K562 (cell line): ENCODE measurements around the gene LPIN1. TPM values are rescaled to one million over a fixed set of nuclear protein-coding genes. Genes with fewer than 3 reads are reported as not detected.
A peak's percentile ranks its signal among the peaks of the same experiment; 100 is the strongest.

Experiments used
- ATAC-seq: fragments of 200-7000 bp; cut with Tn5 transposase; 3 replicates; pipeline ENCODE4 v1.9.1; 2020; ENCODE audit warnings: moderate library complexity
- BruUV-seq: library from RNA; stranded (reverse); fragments of 400-500 nt; replicated peaks from 2 replicates; lab custom pipeline; 2021; lab: Mats Ljungman, UMichigan
- CTCF ChIA-PET: fragments of 300-600 bp; formaldehyde crosslinking; extraction: SDS; loops from one replicate; lab custom pipeline; 2021; ENCODE audit warnings: low intra/inter-chr PET ratio; lab: Yijun Ruan, JAX
- POLR2A ChIA-PET: fragments of 300-600, 350-650 bp; sonication (Branson Sonifier 250); formaldehyde crosslinking; extraction: SDS; loops from one replicate; lab custom pipeline; 2021; ENCODE audit warnings: antibody characterized with exemption, inconsistent platforms; lab: Yijun Ruan, JAX
- DNase-seq, 4 experiments: peaks; one replicate each; pipeline versions ENCODE4 v3.0.0 to v3.0.0-alpha.2; 2011 to 2018; ENCODE audit warnings: low spot score in 3 of 4, mixed read lengths in 3 of 4; ENCODE audit errors: extremely low read depth in 1 of 4
- FAIRE-seq: peaks from 2 replicates; lab custom pipeline; 2011; peaks lifted over from hg19 to GRCh38; lab: Jason Lieb, UNC
- H2AFZ ChIP-seq: 2 replicates; pipeline ENCODE4 v1.6.0; 2011; ENCODE audit warnings: low read depth, low read length, control low read depth, inconsistent platforms
- H3K27ac ChIP-seq: fragments of 200-600 bp; 3 replicates; pipeline ENCODE4 v1.8.0; 2011; ENCODE audit warnings: low read depth, mild to moderate bottlenecking, control low read depth, inconsistent platforms, low read length, moderate library complexity, mixed read lengths; ENCODE audit errors: extremely low read depth
- H3K27me3 ChIP-seq, 2 experiments: fragments of 300-600 bp in 1 of 2; 2 replicates in 1 of 2; 3 replicates in 1 of 2; pipeline versions ENCODE4 v1.6.0 to v1.8.0; 2011; ENCODE audit warnings: inconsistent platforms in 2 of 2, low read length in 2 of 2, mild to moderate bottlenecking in 1 of 2, mixed read lengths in 1 of 2, moderate library complexity in 1 of 2; ENCODE audit not compliant: control insufficient read depth in 2 of 2, insufficient read depth in 2 of 2
- H3K36me3 ChIP-seq: fragments of 300-600 bp; 3 replicates; pipeline ENCODE4 v1.8.0; 2011; ENCODE audit warnings: mild to moderate bottlenecking, low read length, inconsistent platforms; ENCODE audit not compliant: control insufficient read depth, insufficient read depth
- H3K4me1 ChIP-seq, 2 experiments: fragments of 200-600 bp in 1 of 2; replicated peaks in 1 of 2; 2 replicates in 1 of 2; 3 replicates in 1 of 2; pipeline versions ENCODE4 v1.5.1 to v1.8.0; 2011; ENCODE audit warnings: inconsistent platforms in 2 of 2, low read length in 2 of 2, mild to moderate bottlenecking in 1 of 2, mixed read lengths in 1 of 2, moderate library complexity in 1 of 2; ENCODE audit not compliant: control insufficient read depth in 2 of 2, insufficient read depth in 2 of 2
- H3K4me2 ChIP-seq: 2 replicates; pipeline ENCODE4 v1.6.1; 2011; ENCODE audit warnings: low read length, control low read depth, inconsistent platforms, mixed read lengths; ENCODE audit not compliant: insufficient read depth
- H3K4me3 ChIP-seq: fragments of 200-600 bp; sonication (generic), shearing (Covaris generic); 2 replicates; pipeline ENCODE4 v1.5.1; 2016; ENCODE audit warnings: control low read depth, inconsistent platforms
- H3K79me2 ChIP-seq: fragments of 200-600 bp; 3 replicates; pipeline ENCODE4 v1.8.0; 2011; ENCODE audit warnings: low read length, inconsistent platforms; ENCODE audit not compliant: control insufficient read depth, insufficient read depth
- H3K9ac ChIP-seq, 2 experiments: 2 replicates each; pipeline versions ENCODE4 v1.6.0 to v1.6.1; 2011; ENCODE audit warnings: low read depth in 2 of 2, low read length in 2 of 2, control low read depth in 1 of 2, inconsistent platforms in 1 of 2, mild to moderate bottlenecking in 1 of 2, mixed read lengths in 1 of 2; ENCODE audit not compliant: insufficient read depth in 1 of 2
- H3K9me1 ChIP-seq: one replicate; pipeline ENCODE4 v1.6.0; 2011; ENCODE audit warnings: inconsistent platforms, mild to moderate bottlenecking, low read length, moderate library complexity; ENCODE audit not compliant: control insufficient read depth, insufficient read depth
- H3K9me3 ChIP-seq: replicated peaks from 2 replicates; pipeline ENCODE4 v1.5.1; 2011; ENCODE audit warnings: low read depth, low read length, inconsistent platforms; ENCODE audit not compliant: control insufficient read depth, insufficient read depth
- H4K20me1 ChIP-seq: replicated peaks from 2 replicates; pipeline ENCODE4 v1.6.1; 2011; ENCODE audit warnings: low read length, inconsistent platforms, mixed read lengths; ENCODE audit not compliant: control insufficient read depth, insufficient read depth
- ARID1B ChIP-seq: fragments of 450-650 bp; IDR thresholded peaks from 2 replicates; pipeline ENCODE4 v1.6.1; 2016; ENCODE audit warnings: antibody characterized with exemption, mild to moderate bottlenecking, inconsistent platforms
- GTF2E2 ChIP-seq: fragments of 200-800 bp; sonication (Bioruptor generic); IDR thresholded peaks from 2 replicates; pipeline ENCODE4 v1.6.1; 2016; ENCODE audit warnings: missing genetic modification characterization, missing compliant biosample characterization
- GTF3C2 ChIP-seq: IDR thresholded peaks from 3 replicates; pipeline ENCODE4 v1.6.1; 2011; ENCODE audit warnings: borderline replicate concordance, mild to moderate bottlenecking, moderate library complexity; ENCODE audit not compliant: insufficient read length; ENCODE audit errors: extremely low read depth
- JUND ChIP-seq, 2 experiments: IDR thresholded peaks; 2 replicates in 1 of 2; 3 replicates in 1 of 2; pipeline ENCODE4 v1.6.1; 2011; ENCODE audit warnings: borderline replicate concordance in 2 of 2, low read depth in 2 of 2, low read length in 2 of 2, improper control_type of control experiment in 1 of 2, missing biosample characterization in 1 of 2, missing genetic modification characterization in 1 of 2, missing genetic modification reagents in 1 of 2
- RBM14 ChIP-seq: fragments of 200-400 bp; formaldehyde crosslinking; IDR thresholded peaks from 2 replicates; pipeline ENCODE4 v1.6.1; 2018; ENCODE audit warnings: low read depth, mild to moderate bottlenecking, low read length, moderate library complexity, borderline replicate concordance; ENCODE audit not compliant: insufficient read depth
- TAL1 ChIP-seq: fragments of 450-650 bp; IDR thresholded peaks from 2 replicates; pipeline ENCODE4 v1.6.1; 2016; ENCODE audit warnings: mild to moderate bottlenecking
- ZHX1 ChIP-seq: fragments of 150-350 bp; conservative IDR thresholded peaks from 2 replicates; pipeline ENCODE4 v1.6.1; 2014; ENCODE audit warnings: low read length
- ZNF589 ChIP-seq: fragments of 200-800 bp; sonication (Bioruptor generic); IDR thresholded peaks from 2 replicates; pipeline ENCODE4 v1.6.1; 2016; ENCODE audit warnings: low read depth, missing genetic modification characterization, missing compliant biosample characterization
- ZNF592 ChIP-seq: fragments of 450-650 bp; IDR thresholded peaks from 2 replicates; pipeline ENCODE4 v1.6.1; 2017; ENCODE audit warnings: antibody characterized with exemption, mild to moderate bottlenecking
- ZNF644 ChIP-seq: fragments of 200-800 bp; sonication (Bioruptor generic); IDR thresholded peaks from 2 replicates; pipeline ENCODE4 v1.6.1; 2016; ENCODE audit warnings: low read depth, missing genetic modification characterization, missing compliant biosample characterization
- WGBS: fragments of 100-300 bp; shearing (Covaris generic); methylation state at CpG from one replicate; pipeline ENCODE4 v1.1.6; 2016; ENCODE audit warnings: low coverage, mixed read lengths; ENCODE audit not compliant: insufficient coverage; ENCODE audit errors: missing lambda C conversion rate; 5-methylcytosine and 5-hydroxymethylcytosine counted together
- in situ Hi-C: fragments of 300-500 bp; cut with MboI; formaldehyde crosslinking; loops from 4 replicates; pipeline ENCODE4 v1.15.0; 2018; ENCODE audit warnings: inconsistent platforms, mixed read lengths
- intact Hi-C: fragments of 100-400 bp; cut with micrococcal nuclease; formaldehyde crosslinking; loops from 2 replicates; pipeline ENCODE4 v1.14.2; 2022
- polyA plus RNA-seq, 8 experiments: library from polyadenylated mRNA; depleted of rRNA in 4 of 8; stranded (reverse) in 5 of 8; unstranded in 3 of 8; fragments of >200 nt; fragmentation: Nextera tagmentation in 2 of 8; fragmentation: Illumina TruSeq in 1 of 8; extraction: Ambion mirVana in 2 of 8; extraction: Trizol in 1 of 8; gene quantifications; 2 replicates each; pipeline versions ENCODE4 v1.2.1 to v1.2.3, GENCODE V29; 2011 to 2014; ENCODE audit warnings: inconsistent platforms in 1 of 8, missing spikeins in 1 of 8
- total RNA-seq, 7 experiments: library from RNA; depleted of rRNA in 6 of 7; stranded (reverse); fragments of >200 nt in 6 of 7; fragmentation: Illumina TruSeq in 2 of 7; extraction: Trizol in 2 of 7; gene quantifications; 2 replicates each; pipeline versions ENCODE4 v1.2.1 to v1.2.3, GENCODE V29; 2011 to 2021; ENCODE audit warnings: low replicate concordance in 1 of 7

Gene LPIN1
- total and polyA plus RNA-seq, 9 of the 15 experiments (the other 6 are each of a cell fraction or from before 2014, with no cell fraction given): 9.2 to 84.0 (median 27.8) TPM

- TF ChIP-seq RBM14 (no peak), JUND (IDR thresholded peaks at IDR 0.05; ENCODE audit: borderline replicate concordance, low read depth, low read length) (no peak), JUND (tag; IDR thresholded peaks at IDR 0.05; ENCODE audit: borderline replicate concordance, low read depth, low read length) (peak; percentile 32; the same call in 1 of the 3 replicates), ZNF589 (CRISPR knock-in tag) (0 out of 2 replicates have a peak, but pooled peaks have one; percentile 18)
Observed at GRCh38 chr2:11856095-11856494, 109.7 kb downstream of the LPIN1 start (continued).

- H3K9me1 ChIP-seq: no peaks in the 10 kb centered on the region
- ATAC-seq (no peak), FAIRE-seq (peak; percentile 11), DNase-seq (peak in 2 of 4 experiments; percentile 28 to 46)
- H4K20me1 ChIP-seq: no peaks in the 10 kb centered on the region
- 0 out of 2 replicates have a peak overlapping the region, but pooled peaks have one; percentile 1 for H2AFZ ChIP-seq
- in situ Hi-C loops (no loop called here), intact Hi-C loops (no loop called here)
- no TSS peak for BruUV-seq
- H3K36me3 ChIP-seq: no peaks in the 10 kb centered on the region
- peaks cover 17% of the 10 kb centered on the region for H3K9me3 ChIP-seq
- no peak overlapping the region for H3K4me3 ChIP-seq
- ChIA-PET POLR2A (no interaction called here), CTCF (no interaction called here)
- WGBS: 42% methylated on average over 2 of the region's 2 CpGs
- no peak overlapping the region for H3K9ac ChIP-seq
- H3K27ac ChIP-seq: no peak overlapping the region
- H3K4me1 ChIP-seq: peaks cover under 1 to 21% of the 10 kb centered on the region in 2 experiments; a peak in 4 of 5 replicates
- H3K4me2 ChIP-seq: no peak overlapping the region
- no peaks in the 10 kb centered on the region for H3K79me2 ChIP-seq
- H3K27me3 ChIP-seq: no peaks in the 10 kb centered on the region
- no peak for TF ChIP-seq ZHX1
- peak; percentile 60 for TF ChIP-seq ARID1B
- no peak for TF ChIP-seq ZNF644 (tag)
- TF ChIP-seq ZNF592: no peak
- TF ChIP-seq TAL1: peak; percentile 58
- no peak for TF ChIP-seq GTF2E2 (tag)
- TF ChIP-seq GTF3C2: no peak
Observed at GRCh38 chr2:11858883-11859282, 112.5 kb downstream of the LPIN1 start.
